Suppressor macrophage treated with lipopolysaccharide for 1 hour (primary cell): Measurements from ENCODE around the gene LTB4R2.

Experiments
- DNase-seq, 3 donors: peaks; one replicate each; pipeline ENCODE4 v3.0.0-alpha.2; 2020 to 2022

Gene LTB4R2

DNA sequence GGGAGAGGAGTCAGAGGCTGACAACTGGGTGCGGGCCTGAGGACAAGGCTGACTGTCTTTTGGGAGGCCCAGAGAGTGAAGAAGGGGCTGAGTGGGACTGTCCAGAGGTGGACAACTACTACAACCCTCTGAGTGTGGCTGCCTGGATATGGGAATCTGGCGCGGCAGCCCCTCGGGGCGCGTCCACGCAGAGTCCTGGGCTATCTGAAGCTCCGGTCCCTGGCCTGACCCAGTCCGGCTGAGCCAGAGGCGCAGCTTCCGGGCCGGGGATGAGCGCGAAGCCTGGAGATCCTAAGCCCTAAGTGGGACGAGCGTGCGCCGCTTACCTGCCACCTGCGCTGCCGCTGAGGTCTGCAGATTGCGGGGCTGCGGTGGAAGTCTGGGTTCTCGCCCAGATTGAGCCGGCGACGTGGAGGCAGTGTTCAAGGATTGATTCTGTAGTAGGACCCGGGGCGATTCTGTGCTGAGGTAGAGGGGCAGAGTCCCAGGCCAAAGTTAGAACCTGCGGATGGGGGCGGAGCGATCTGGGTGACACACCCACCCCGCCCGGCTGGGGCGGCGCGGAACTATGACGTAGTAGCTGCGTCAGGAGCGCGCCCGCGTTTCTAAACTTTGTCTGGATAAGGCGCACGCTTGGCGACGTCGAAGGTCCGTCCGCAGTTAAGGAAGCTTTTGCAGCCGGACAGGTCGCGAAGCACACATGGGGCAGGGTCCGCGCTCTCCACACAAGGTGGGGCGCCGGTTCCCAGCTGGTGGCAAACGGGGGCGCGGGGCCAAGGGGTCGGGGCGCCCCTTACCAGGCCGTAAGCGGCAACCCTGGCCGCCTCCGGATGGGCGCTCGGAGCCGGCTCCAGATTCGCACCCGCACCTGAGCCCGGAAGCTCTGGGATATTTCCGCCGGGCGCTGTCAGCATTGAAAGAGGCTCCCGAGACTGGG is 10.4 kb upstream of the LTB4R2 start, which contains the start of the genes DHRS1 and NOP9:
Gene DHRS1, minus strand, starts transcription at position 526 of the 937 bp plus-strand sequence. CDS start 674 bp downstream, outside the sequence.
Gene NOP9, plus strand, starts transcription at position 596 of the 937 bp plus-strand sequence. Its CDS starts 105 bp downstream, at position 701.
- DNase-seq = peak; percentile 95 to 97 (median 96)

DNA sequence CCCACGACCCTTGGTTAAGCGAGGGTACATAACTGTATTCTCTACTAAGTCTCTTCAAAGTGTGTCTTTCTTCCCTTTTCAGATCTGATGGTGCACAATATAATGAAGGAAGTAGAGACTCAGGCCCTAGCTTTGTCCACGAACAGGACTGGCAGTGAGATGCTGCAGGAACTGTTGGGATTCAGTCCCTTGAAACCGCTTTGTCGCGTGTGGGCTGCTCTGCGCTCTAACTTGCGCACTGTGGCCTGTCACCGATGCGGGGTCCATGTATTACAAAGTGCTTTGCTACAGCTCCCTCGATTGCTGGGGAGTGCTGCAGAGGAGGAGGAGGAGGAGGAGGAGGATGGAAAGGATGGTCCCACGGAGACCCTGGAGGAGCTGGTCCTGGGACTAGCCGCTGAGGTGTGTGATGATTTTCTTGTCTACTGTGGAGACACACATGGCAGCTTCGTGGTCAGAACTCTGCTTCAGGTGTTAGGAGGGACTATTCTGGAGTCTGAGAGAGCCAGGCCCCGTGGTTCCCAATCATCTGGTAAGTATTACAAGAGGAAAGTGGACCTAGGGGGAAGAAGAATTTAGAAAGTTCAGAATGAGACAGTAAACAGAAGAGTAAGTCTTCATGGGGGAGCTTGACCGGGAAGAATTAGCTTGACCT is 9.5 kb upstream of the LTB4R2 start:
- DNase-seq = no peak

DNA sequence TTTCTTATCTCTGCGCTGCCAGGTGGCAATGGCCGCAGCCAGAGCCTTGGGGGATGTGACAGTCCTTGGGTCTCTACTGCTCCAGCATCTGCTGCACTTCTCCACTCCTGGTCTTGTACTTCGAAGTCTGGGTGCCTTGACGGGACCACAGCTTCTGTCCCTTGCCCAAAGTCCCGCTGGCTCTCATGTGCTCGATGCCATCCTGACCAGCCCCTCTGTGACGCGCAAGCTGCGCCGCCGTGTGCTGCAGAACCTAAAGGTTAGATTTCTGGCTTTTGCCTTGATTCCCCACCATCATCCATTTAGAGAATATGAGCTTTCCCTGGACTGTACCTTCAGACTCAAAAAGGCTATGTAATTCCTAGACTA is 5.9 kb upstream of the LTB4R2 start:
- DNase-seq = no peak

DNA sequence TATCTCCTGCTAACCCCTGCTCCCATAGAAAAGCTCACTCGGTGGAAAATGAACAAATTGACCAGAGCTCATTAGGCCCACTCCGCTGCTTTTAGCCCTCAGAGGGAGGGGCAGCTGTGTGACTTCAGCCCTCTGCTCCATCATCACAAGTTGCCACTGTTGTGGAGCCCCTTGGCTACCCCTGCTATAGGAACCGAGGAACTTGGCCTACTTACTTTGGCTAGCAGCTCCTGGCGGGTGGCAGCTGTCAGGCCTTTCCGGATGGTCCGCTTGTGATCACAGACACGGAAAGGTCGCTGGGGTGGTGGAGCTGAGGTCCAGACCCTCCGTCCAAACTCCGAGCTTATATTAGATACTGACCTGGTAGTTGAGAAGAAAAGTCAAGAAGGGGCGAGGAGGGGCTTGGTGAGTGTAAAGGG is 2.8 kb upstream of the LTB4R2 start:
- no peak for DNase-seq

DNA sequence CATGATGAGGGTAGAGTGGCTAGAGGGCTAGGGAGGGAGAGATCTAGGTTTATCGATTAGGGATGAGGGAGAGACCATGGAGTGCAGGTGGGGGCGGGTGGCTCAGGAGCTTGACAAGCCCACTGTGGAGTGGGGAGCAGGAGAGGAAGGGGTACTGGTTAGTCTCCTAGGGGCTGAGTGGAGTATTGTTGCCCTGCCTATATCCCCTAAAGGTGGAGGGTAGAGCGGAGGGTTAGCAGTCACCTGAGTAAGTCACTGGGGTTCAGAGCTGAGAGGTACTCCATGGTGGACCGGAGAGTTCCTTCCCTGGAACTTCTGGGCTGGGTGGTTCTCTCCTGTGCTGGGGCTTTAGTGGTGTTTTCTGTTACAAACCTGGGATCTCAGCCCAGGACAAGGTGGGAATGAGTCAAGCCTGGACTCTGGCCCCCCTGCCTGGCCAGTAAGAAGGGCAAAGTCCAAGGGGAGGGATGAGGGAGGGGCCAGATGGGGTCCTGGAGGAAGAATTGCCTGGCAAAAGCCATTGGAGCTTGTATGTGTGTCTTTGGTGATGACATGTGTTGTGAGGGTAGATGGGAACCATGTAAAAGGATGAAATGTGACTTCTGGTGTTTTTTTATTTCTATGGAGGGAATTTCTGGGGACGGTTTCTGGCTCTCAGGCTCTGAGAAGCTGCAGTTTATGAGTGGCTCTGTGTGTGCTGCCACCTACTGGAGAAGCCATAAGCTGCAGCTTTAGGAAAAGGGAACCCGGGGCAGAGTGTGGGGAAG is 2.2 kb upstream of the LTB4R2 start, which contains the start of gene CIDEB:
Gene CIDEB, minus strand, starts transcription at position 403 of the 767 bp plus-strand sequence. Its CDS starts 119 bp downstream, at position 284.
- DNase-seq = peak; percentile 89 to 92 (median 90)

DNA sequence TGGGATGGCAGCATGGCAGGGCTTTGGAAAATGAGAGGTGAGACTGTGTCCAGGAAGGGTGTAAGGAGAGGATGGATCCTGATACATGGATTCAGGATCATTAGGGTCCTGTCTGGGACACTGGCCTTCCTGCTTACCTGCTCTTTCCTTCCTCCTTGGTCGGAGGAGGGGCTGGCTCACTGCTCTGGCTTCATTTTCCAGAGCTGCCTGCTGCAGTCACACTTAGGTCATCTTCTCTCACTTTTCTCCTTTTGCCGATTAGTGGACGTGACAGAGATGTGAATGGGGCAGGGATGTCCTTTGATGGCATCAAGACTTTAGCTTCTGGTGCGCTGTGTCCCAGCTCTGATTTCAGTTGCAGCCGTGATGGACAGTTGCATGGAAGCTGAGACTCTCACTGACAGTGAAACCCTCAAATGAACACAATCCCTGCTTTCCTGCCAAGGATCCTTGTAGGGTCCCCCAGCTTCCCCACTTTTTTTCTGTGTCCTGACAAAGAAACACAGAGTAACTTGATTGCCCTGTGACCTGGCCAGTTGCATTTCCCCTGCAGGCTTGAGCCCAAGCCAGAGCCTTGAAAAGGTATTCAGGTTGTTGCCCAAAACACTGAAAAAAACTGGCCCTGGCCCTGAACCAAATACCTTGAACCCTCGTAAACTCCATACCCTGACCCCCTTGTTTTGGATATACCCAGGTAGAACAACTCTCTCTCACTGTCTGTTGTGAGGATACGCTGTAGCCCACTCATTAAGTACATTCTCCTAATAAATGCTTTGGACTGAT is 1.4 kb upstream of the LTB4R2 start:
- DNase-seq = no peak

DNA sequence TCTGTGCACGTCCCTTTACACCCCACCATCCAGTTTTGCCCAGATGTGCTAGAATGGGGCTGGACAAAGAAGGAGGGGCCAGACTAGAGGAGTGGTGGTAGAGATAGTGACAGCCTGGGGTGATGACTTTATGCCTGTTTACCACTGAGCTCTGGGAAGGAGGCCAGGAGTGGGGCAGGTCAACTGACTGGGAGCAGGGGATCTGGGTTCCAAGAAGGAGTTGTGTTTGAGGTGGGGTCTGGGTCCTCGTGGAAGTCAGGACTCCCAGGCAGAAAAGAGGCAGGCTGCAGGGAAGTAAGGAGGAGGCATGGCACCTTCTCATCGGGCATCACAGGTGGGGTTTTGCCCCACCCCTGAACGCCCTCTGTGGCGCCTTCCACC is 315 bp downstream of the LTB4R2 start:
- DNase-seq = no peak

DNA sequence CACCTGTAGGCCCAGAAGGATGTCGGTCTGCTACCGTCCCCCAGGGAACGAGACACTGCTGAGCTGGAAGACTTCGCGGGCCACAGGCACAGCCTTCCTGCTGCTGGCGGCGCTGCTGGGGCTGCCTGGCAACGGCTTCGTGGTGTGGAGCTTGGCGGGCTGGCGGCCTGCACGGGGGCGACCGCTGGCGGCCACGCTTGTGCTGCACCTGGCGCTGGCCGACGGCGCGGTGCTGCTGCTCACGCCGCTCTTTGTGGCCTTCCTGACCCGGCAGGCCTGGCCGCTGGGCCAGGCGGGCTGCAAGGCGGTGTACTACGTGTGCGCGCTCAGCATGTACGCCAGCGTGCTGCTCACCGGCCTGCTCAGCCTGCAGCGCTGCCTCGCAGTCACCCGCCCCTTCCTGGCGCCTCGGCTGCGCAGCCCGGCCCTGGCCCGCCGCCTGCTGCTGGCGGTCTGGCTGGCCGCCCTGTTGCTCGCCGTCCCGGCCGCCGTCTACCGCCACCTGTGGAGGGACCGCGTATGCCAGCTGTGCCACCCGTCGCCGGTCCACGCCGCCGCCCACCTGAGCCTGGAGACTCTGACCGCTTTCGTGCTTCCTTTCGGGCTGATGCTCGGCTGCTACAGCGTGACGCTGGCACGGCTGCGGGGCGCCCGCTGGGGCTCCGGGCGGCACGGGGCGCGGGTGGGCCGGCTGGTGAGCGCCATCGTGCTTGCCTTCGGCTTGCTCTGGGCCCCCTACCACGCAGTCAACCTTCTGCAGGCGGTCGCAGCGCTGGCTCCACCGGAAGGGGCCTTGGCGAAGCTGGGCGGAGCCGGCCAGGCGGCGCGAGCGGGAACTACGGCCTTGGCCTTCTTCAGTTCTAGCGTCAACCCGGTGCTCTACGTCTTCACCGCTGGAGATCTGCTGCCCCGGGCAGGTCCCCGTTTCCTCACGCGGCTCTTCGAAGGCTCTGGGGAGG is 985 bp downstream of the LTB4R2 start, which contains the start of gene LTB4R:
Gene LTB4R, plus strand, starts transcription at position 857 of the 959 bp plus-strand sequence. CDS start 4,150 bp downstream, outside the sequence.
- peak in 2 of 3 donors; percentile 43 to 61 for DNase-seq

DNA sequence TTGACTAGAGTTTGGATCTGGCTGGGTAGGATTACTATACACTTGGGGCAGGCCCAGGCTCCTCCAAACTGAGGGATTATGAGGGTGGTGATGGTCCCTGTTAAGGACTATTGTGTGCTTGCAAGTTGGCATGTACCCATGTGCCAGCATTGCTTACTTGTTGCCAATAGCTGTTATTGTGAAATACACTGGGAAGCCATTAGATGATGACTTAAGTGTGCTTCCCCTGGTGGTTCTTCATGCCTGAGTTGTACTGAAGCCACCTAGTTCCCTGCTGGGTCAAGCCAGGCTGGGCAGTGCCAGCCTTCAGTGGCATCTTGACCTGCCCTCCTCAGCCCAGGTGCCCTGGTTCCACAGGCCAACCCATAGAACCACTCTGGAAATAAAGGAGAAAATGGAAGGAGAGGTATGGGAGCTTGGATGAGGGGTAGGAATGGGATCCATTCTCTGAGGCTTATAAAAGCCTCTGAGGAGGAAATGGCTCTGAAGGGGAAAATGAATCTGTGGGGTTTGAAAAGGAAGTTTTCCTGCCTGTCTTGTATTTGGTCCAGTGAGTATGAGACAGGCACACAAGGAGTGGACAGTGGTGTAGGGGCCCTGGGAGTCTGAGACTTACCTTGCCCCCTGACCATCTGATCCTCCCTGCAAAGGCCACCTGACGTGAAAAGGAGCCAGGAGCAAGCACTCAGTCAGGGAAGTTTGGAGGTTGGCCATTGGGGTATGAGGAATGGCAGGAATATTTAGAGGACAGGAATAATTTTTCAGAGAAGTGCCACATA is 2.1 kb downstream of the LTB4R2 start:
- peak; percentile 80 to 92 (median 86) for DNase-seq

DNA sequence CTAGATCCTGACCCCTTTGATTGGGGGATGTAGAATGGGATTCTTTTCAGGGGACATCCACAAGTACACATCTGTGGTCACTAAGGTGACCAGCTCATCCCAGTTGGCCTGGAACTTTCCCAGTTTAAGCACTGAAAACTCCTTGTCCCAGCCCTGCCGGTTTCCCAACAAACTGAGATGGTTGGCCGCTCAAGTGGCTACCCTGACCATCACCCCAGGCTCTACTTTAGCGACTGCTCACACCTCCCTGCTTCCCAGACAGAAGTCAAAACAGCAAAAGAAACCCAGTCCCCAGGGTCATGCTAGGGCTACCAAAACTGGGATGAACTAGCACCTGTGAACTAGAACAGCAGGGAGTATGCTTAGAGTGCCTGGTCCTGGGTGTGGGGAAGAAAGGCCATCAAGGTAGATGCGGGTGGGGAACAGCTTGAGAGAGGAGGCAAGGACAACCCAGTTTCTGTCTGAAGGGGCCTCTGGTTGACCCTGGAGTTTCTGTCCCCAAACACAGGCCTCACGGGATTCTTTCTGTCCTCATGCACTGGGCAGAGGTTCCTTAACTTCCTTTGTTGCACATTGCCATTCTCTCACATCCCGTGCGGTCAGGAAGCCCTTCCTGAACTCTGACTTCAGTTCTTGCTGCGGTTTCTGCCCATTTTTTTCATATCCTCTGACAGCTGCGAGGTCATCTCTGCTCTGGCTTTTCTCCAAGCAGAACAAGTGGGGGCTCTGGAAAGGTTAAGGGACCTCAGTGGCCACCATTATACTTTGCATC is 3.0 kb downstream of the LTB4R2 start:
- peak; percentile 77 to 89 (median 84) for DNase-seq

DNA sequence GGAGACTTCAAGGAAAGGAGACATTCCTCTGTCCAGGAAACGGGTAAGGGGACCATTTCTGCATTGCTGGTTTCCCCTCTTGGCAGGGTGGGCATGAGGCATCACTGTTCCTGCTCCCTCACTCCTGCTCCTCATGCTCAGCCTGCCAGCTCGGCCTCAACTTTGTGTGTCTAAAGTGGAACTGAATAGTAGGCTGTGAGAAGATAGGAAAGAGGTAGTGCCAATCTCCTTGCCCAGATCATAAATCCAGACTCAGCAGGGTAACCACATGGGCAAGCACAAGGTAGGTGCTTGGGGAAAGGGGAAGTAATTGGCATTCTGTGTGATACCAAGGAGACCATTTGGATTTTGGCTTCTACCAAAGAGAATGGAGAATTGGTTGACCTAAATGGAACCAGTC is 4.0 kb downstream of the LTB4R2 start:
- no peak for DNase-seq

DNA sequence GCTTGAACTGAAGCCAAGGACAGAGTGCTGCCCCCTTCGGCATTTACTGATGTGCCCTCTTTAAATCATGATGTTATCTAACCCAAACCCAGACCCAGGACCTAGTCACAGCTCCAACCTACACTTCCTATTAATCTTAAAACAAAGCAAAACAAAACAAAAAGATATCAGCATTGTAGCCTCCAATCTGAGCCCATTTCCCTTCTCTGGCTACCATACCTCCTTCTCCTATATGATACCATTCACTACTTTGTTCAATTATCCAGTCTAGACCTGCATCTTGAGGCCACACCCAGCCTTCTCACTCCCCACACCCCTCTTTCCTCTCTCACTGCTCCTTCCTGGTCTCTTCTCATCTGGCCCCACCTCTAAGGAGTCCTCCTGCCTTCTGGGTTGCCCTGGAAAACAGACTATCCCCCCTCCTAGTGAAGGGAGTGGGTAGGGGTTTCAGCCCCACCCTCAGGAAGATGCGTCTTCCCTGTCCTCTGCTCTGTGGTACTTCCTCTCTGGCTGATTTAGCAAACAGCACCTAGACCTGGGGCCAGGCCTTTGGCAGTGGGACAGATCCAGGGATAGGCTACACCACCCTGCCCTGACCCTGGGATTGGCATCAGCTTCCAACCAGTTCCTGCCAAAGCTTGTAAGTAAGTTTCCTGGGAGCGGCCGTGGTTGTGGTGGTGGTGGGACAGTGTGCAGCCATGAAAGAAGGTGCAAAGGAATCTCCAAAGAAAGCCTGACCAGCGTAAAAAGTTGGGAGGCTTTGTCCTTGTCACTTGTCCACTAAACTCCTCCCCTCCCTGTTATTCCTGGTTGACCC is 4.6 kb downstream of the LTB4R2 start:
- DNase-seq = no peak

DNA sequence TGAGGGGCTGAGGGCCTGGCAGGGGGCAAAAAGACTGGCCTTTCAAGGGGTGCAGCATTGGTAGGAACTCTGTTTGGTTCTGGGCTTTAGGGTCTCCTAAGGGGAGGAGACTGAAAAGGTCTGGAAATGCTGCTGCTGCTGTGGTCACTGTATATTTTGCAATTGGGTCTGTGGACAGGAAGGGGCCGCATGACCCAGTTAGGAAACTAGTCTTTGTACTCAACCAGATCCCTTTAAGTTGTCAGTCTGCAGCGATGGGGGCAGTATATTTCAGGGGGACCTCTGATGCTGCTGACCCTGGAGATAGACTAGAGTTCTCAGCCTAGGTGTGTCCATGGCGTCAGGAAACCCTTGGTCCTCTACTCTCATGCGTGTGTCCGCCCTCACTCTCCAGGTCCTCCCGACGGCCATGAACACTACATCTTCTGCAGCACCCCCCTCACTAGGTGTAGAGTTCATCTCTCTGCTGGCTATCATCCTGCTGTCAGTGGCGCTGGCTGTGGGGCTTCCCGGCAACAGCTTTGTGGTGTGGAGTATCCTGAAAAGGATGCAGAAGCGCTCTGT is 5.4 kb downstream of the LTB4R2 start:
- DNase-seq = no peak

DNA sequence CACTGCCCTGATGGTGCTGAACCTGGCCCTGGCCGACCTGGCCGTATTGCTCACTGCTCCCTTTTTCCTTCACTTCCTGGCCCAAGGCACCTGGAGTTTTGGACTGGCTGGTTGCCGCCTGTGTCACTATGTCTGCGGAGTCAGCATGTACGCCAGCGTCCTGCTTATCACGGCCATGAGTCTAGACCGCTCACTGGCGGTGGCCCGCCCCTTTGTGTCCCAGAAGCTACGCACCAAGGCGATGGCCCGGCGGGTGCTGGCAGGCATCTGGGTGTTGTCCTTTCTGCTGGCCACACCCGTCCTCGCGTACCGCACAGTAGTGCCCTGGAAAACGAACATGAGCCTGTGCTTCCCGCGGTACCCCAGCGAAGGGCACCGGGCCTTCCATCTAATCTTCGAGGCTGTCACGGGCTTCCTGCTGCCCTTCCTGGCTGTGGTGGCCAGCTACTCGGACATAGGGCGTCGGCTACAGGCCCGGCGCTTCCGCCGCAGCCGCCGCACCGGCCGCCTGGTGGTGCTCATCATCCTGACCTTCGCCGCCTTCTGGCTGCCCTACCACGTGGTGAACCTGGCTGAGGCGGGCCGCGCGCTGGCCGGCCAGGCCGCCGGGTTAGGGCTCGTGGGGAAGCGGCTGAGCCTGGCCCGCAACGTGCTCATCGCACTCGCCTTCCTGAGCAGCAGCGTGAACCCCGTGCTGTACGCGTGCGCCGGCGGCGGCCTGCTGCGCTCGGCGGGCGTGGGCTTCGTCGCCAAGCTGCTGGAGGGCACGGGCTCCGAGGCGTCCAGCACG is 6.1 kb downstream of the LTB4R2 start:
- no peak for DNase-seq

DNA sequence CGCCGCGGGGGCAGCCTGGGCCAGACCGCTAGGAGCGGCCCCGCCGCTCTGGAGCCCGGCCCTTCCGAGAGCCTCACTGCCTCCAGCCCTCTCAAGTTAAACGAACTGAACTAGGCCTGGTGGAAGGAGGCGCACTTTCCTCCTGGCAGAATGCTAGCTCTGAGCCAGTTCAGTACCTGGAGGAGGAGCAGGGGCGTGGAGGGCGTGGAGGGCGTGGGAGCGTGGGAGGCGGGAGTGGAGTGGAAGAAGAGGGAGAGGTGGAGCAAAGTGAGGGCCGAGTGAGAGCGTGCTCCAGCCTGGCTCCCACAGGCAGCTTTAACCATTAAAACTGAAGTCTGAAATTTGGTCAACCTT is 6.6 kb downstream of the LTB4R2 start:
- no peak for DNase-seq

DNA sequence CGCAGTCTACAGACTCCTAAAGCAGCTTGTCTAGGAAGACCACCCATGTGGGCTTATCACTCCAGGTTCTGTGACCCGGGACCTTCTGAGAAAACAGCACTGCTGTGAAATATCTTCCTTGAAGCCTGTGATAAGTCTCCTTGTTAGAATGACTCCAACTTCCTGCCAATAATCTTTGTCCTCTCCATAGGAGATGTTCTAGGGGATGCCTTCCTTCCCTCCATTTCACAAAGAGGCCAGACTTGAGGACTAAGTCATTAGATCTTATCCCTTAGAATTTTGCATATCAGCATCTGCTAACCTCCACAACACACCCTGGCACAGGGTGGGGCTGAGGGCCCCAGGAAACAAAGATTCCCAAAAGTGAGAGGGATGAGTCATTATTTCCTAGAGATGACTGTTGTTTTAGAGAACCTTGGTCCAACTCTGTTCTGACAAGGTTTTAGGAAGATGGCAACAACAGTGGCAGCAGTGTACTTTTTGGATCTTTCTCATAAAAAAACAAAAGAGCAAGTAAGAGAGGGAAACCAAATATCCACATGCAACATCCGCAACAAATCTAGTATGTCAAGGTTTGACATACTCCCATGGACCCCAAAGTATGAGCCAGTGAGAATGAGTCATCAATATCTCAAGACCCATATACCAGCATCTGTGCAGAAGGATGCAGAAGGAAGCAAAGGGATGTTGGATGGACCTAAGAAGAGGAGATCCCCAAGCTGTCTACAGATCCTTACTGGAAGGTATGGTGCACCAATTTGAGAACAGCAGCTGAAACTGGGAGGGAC is 7.4 kb downstream of the LTB4R2 start:
- peak; percentile 38 to 70 (median 54) for DNase-seq
